OCI-LY7 (cell line): ENCODE data around the gene C11orf24. TPM values are rescaled to one million over a fixed set of nuclear protein-coding genes. Genes with fewer than 3 reads are reported as not detected.

ENCODE experiments used
- BruUV-seq: library from RNA; stranded (reverse); fragments of 400-500 nt; replicated peaks from 2 replicates; lab custom pipeline; 2021; lab: Mats Ljungman, UMichigan
- CTCF ChIA-PET: fragments of 300-600 bp; sonication (Branson Sonifier 250); formaldehyde crosslinking; loops from one replicate; lab custom pipeline; 2022; ENCODE audit warnings: antibody characterized with exemption; ENCODE audit not compliant: unreplicated experiment; lab: Charles Lee
- POLR2A ChIA-PET: fragments of 300-600 bp; sonication (Branson Sonifier 250); formaldehyde crosslinking; loops from one replicate; lab custom pipeline; 2022; ENCODE audit warnings: antibody characterized with exemption; lab: Charles Lee
- DNase-seq: peaks from one replicate; pipeline ENCODE4 v3.0.0-alpha.2; 2015; ENCODE audit warnings: low spot score
- H2AFZ ChIP-seq: fragments of 200-600 bp; sonication (generic), shearing (Covaris generic); 2 replicates; pipeline ENCODE4 v1.6.1; 2014; ENCODE audit warnings: mild to moderate bottlenecking, antibody characterized with exemption, low read length, moderate library complexity
- H3K27ac ChIP-seq: fragments of 200-600 bp; sonication (generic); 2 replicates; pipeline ENCODE4 v1.5.1; 2014; ENCODE audit warnings: mixed run types, low read depth, mild to moderate bottlenecking, moderate library complexity, low read length, inconsistent platforms; ENCODE audit not compliant: poor library complexity, severe bottlenecking
- H3K36me3 ChIP-seq: fragments of 200-600 bp; sonication (generic); 2 replicates; pipeline ENCODE4 v1.6.1; 2014; ENCODE audit warnings: mild to moderate bottlenecking, antibody characterized with exemption, low read length, moderate library complexity, mixed read lengths; ENCODE audit not compliant: insufficient read depth
- H3K4me1 ChIP-seq: fragments of 200-600 bp; sonication (generic); 2 replicates; pipeline ENCODE4 v1.5.1; 2014; ENCODE audit warnings: mild to moderate bottlenecking, low read length; ENCODE audit not compliant: insufficient read depth, poor library complexity, severe bottlenecking
- H3K4me2 ChIP-seq: fragments of 200-600 bp; sonication (generic); 2 replicates; pipeline ENCODE4 v1.6.1; 2014; ENCODE audit warnings: mild to moderate bottlenecking, low read length
- H3K4me3 ChIP-seq: fragments of 200-600 bp; sonication (generic); 2 replicates; pipeline ENCODE4 v1.5.1; 2014; ENCODE audit warnings: mild to moderate bottlenecking, low read depth, low read length; ENCODE audit not compliant: poor library complexity, severe bottlenecking
- H3K79me2 ChIP-seq: fragments of 200-600 bp; sonication (generic); 2 replicates; pipeline ENCODE4 v1.6.1; 2016; ENCODE audit warnings: low read depth, mild to moderate bottlenecking, low read length, moderate library complexity, mixed read lengths; ENCODE audit not compliant: insufficient read depth
- H3K9me2 ChIP-seq: fragments of 200-600 bp; sonication (generic); 2 replicates; pipeline ENCODE4 v1.6.1; 2016; ENCODE audit warnings: mild to moderate bottlenecking, low read length, mixed read lengths; ENCODE audit not compliant: insufficient read depth
- H3K9me3 ChIP-seq: fragments of 200-600 bp; sonication (generic); 2 replicates; pipeline ENCODE4 v1.6.1; 2014; ENCODE audit warnings: mild to moderate bottlenecking, mixed run types, low read length, mixed read lengths
- H4K20me1 ChIP-seq: fragments of 200-600 bp; sonication (generic); 2 replicates; pipeline ENCODE4 v1.6.1; 2014; ENCODE audit warnings: mild to moderate bottlenecking, antibody characterized with exemption, low read length, moderate library complexity, mixed read lengths; ENCODE audit not compliant: insufficient read depth
- EZH2phosphoT487 ChIP-seq: fragments of 200-600 bp; sonication (generic); IDR thresholded peaks from 2 replicates; pipeline ENCODE4 v1.6.1; 2018; ENCODE audit warnings: low read depth, borderline replicate concordance, mild to moderate bottlenecking, mixed run types, antibody characterized with exemption, low read length, moderate library complexity, mixed read lengths
- intact Hi-C: fragments of 100-400 bp; cut with micrococcal nuclease; formaldehyde crosslinking; loops from one replicate; pipeline ENCODE4 v1.10.0; 2022; ENCODE audit not compliant: unreplicated experiment
- total RNA-seq, 2 experiments: library from RNA; depleted of rRNA in 1 of 2; stranded (reverse); fragments of >200 nt in 1 of 2; shearing (Covaris generic) in 1 of 2; gene quantifications; 2 replicates each; pipeline ENCODE4 v1.2.3, GENCODE V29; 2014 to 2022
- TF ChIP-seq, protein P1 (sequence below): fragments of 200-600 bp; sonication (generic); conservative IDR thresholded peaks from 2 replicates; pipeline ENCODE4 v1.5.1; 2014; ENCODE audit warnings: mild to moderate bottlenecking, antibody characterized with exemption, low read length, moderate library complexity, mixed read lengths

C11orf24 gene
- total RNA-seq, 2 experiments from 2014 or later: 81.1 to 94.1 TPM

DNA sequence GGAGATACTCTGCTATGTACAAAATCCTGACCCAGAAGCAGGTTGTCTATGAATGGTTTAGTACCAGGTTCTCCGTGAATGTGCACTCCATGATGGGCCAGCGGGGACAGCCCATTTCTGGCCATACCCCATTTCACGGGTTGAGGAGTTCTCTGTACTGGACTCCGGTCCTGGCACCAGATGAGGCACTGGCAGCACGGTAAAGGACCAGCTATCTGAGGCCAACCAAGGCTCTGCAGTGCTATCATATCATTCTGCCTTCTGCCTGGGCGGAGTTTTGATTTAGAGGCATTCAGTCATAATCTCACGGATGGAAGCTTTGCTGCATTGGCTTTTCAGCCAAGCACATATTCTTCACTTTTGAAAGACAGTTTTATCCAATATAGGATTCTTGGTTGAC is 40.2 kb downstream of the C11orf24 start:
- Histone ChIP-seq H3K4me3 (no peak overlapping the region), H3K36me3 (no peaks in the 10 kb centered on the region), H3K27ac (no peak overlapping the region), H2AFZ (no peak overlapping the region), H3K79me2 (no peaks in the 10 kb centered on the region), H4K20me1 (no peaks in the 10 kb centered on the region), H3K9me2 (no peaks in the 10 kb centered on the region), H3K9me3 (peaks cover 9% of the 10 kb centered on the region), H3K4me1 (no peaks in the 10 kb centered on the region), H3K4me2 (no peak overlapping the region)
- TF ChIP-seq, protein P1, sequence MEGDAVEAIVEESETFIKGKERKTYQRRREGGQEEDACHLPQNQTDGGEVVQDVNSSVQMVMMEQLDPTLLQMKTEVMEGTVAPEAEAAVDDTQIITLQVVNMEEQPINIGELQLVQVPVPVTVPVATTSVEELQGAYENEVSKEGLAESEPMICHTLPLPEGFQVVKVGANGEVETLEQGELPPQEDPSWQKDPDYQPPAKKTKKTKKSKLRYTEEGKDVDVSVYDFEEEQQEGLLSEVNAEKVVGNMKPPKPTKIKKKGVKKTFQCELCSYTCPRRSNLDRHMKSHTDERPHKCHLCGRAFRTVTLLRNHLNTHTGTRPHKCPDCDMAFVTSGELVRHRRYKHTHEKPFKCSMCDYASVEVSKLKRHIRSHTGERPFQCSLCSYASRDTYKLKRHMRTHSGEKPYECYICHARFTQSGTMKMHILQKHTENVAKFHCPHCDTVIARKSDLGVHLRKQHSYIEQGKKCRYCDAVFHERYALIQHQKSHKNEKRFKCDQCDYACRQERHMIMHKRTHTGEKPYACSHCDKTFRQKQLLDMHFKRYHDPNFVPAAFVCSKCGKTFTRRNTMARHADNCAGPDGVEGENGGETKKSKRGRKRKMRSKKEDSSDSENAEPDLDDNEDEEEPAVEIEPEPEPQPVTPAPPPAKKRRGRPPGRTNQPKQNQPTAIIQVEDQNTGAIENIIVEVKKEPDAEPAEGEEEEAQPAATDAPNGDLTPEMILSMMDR: no peak
- TF ChIP-seq EZH2phosphoT487: no peak
- ChIA-PET POLR2A (interaction anchor here (0.6 kb wide), 2 partner anchors 12 to 1605 kb away, joined by 3 read pairs; no protein-coding TSS in a partner anchor), CTCF (no interaction called here)
- intact Hi-C loops: no loop called here
- DNase-seq: no peak
- no TSS peak for BruUV-seq

DNA sequence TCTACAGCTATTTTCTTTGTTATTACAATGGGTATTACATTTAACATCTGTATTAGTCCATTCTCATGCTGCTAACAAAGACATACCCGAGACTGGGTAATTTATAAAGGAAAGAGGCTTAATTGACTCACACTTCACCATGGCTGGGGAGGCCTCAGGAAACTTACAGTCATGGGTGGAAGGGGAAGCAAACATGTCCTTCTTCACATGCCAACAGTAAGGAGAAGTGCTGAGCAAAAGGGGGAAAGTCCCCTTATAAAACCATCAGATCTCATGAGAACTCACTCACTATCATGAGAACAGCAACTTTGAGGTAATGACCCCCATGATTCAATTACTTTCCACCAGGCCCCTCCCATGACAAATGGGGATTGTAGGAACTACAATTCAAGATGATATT is 42.2 kb downstream of the C11orf24 start:
- no peaks in the 10 kb centered on the region for H3K4me1 ChIP-seq
- no peaks in the 10 kb centered on the region for H3K36me3 ChIP-seq
- H3K4me3 ChIP-seq: no peak overlapping the region
- H3K9me2 ChIP-seq: no peaks in the 10 kb centered on the region
- no peak overlapping the region for H2AFZ ChIP-seq
- intact Hi-C loops: no loop called here
- no peak overlapping the region for H3K4me2 ChIP-seq
- H3K79me2 ChIP-seq: no peaks in the 10 kb centered on the region
- no peak overlapping the region for H3K27ac ChIP-seq
- no peaks in the 10 kb centered on the region for H4K20me1 ChIP-seq
- no TSS peak for BruUV-seq
- no peak for DNase-seq
- CTCF ChIA-PET: no interaction called here
- peaks cover 9% of the 10 kb centered on the region for H3K9me3 ChIP-seq
- POLR2A ChIA-PET: no interaction called here
- TF ChIP-seq, protein P1: no peak
- no peak for TF ChIP-seq EZH2phosphoT487

DNA sequence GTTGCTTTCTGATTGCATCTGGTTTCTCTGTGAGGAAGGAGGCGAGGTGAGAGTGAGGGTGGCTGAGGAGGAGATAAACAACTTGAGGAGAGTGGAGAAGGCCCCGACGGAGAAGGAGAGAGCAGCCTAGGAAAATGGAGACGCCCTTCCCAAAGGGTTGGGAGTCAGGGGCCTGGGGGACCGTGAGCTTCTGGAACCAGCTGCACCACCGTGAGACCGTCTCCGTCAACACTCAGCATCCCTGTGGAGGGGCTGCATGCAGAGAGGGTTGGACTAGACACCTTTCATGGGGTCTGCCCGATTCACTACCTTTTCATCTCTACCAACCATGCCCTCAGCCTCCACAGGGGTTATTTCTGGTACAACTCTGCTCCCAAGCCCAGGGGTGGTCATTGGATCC is 45.4 kb downstream of the C11orf24 start:
- CTCF ChIA-PET: no interaction called here
- TF ChIP-seq, protein P1: no peak
- no peak for TF ChIP-seq EZH2phosphoT487
- H2AFZ ChIP-seq: no peak overlapping the region

More for the DNA sequence above, 45.4 kb downstream of the C11orf24 start:
- BruUV-seq: no TSS peak
- H3K4me2 ChIP-seq: no peak overlapping the region
- H3K9me3 ChIP-seq: peaks cover 9% of the 10 kb centered on the region
- no peaks in the 10 kb centered on the region for H4K20me1 ChIP-seq
- DNase-seq: no peak
- POLR2A ChIA-PET: no interaction called here
- no peaks in the 10 kb centered on the region for H3K79me2 ChIP-seq
- H3K36me3 ChIP-seq: no peaks in the 10 kb centered on the region
- H3K27ac ChIP-seq: no peak overlapping the region
- H3K4me1 ChIP-seq: no peaks in the 10 kb centered on the region
- intact Hi-C loops: no loop called here
- H3K4me3 ChIP-seq: no peak overlapping the region
- no peaks in the 10 kb centered on the region for H3K9me2 ChIP-seq
